Activated CD4-positive, CD25-positive, alpha-beta regulatory T cell treated with anti-CD3 and anti-CD28 coated beads, Interleukin-2, amount 50 U/mL, for 24 hours (primary cell): ENCODE data around the gene CROCC2.
A peak's percentile ranks its signal among the peaks of the same experiment; 100 is the strongest.

Experiments used
- ATAC-seq, 2 donors: fragments of 150-1000 bp; cut with Tn5 transposase; one replicate each; pipeline ENCODE4 v1.10.0; 2021; ENCODE audit warnings: mild to moderate bottlenecking in 1 of 2, moderate library complexity in 1 of 2

CROCC2 gene

DNA sequence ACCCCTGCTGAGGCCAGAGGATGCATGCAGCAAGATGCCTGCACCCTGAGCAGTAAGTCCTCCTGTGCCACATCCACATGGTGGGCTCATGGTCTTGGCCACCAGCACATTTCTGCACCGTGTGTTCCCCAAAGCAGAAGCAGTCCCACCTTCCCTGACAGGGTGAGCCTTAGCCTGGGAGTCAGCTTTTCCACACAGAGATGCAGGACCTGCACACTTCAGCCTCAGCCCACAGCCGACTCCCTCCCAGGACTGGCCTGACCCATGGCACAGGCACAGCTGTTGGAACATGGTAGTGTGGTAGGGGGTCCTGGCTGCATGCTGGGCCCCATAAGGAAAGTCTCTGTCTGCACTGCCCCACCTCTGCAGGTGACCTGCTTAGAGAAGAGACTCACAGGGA, 97.2 kb downstream of the CROCC2 start:
- no peak for ATAC-seq

DNA sequence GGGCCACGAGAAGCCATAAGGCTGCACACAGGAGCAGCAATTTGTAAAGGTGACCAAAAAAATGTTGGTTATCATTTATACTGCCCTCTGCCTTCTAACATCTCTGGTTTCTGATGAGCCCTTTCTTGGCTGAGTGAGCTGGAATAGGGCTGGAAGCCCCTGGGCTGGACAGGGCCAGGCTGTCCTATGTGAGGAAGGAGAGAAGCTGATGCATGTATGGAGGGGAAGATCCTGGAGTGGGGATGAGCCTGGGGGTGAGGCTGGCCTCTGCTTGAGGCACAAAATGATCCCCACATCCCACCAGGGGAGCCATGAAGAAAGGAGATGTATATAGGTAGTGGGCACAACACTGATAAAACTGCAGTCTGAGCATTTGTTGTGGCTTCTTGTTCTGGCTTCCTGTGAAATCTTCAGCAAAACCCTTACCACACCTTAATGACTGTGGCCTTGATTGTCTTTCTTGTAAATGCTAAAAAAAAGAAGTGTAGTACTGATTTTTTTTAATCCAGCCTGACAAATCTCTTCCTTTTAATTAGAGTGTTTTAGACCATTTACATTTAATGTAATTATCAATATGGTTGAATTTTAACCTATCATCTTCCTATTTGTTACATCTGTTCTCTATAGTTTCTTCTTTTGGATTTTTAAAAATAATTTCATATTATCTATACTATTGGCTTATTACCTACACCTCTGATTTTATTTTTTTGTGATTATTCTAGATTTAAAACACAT, 97.9 kb downstream of the CROCC2 start:
- ATAC-seq: no peak

DNA sequence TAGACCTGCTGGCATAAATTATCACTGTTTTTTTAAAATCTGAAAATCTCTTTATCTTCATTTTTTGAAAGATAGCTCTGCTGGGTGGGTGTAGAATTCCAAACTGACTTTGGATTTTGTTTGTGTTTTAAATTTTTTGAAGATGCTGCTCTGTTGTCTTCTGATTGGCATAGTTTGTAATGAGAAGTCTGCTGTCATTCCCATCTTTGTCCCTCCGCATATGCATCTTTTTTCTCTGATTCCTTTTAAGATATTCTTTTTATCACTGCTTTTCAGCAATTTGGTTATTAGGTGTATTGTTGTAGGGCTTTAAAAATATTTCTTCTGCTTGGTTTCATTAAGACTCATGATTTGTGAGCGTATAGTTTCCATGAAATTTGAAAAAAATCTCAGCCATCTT, 99.4 kb downstream of the CROCC2 start:
- no peak for ATAC-seq

DNA sequence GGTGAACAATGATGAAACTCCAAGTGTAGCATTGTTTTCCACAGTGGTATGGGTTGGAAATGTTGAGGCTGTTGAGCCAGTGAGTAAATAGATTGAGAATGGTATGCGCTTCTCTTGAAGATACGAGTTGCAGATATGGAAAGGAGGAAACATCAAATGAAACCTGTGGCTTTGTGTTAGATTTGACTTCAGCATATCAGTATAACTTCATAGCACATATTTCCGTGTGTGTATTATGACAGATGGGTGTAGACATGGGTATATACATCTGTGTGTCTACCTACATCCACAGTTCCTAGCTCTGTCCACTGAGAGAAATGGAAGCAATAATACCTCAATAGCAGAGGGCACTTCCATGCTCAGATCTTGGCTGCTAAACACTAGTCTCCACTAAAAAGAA, 100.3 kb downstream of the CROCC2 start:
- ATAC-seq: peak; percentile 41 to 57

DNA sequence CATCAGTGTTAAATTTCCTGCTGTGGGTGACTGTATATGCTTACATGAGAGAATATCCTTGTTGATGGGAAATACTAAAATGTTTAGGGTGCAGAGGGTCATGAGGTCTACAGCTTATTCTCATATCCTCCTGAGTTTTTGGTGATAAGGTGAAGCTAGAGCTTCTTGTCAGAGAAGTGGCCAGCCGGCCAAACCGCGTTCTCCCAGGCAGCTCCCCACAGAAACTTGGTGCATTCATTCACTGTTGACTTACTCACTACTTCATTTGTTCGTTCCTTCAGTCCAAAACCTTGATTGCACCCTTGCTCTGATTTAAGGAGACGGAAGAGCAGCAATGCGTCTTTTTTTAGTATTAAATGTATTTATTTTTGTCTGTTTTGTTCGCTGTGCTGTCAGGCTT, 101.0 kb downstream of the CROCC2 start:
- no peak for ATAC-seq

DNA sequence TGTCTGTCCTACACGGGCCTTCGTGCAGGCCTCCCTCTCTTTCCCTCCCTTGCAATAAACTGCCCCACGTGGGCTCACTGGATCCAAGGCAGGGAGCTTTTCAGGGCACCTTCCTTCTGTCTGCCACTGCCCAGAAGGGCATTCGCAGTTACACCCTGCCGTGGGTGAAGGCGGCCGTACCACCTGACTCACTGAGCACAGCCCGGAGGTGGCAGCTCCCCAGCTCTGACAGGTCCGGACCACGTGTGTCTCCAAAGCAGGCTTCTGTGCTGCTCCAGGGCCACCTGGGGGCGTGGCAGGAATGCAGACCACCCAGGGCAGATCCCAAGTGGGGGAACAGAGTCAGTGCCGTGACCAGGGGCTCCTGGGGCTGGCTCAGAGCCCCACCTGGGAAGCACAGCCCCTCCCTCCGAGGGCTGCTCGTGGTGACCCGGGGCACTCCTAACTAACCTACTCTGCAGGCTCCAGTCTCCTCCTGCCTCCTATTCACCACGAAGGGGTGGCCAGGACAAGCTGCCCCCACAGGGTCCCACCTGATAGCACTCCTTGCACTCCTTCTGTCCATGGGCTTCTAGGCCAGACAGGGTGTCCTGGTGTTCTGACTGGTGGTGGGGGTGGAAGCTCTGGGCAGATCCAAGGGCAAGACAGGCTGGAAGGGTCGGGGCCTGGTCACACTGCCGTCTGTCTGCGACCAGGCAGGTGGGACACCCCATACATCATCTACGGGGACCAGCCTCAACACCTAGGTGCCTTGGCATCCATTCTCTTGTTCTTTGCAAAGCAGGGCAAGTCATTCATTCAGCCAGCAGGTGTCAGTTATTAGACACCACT, 102.0 kb downstream of the CROCC2 start:
- ATAC-seq: no peak

DNA sequence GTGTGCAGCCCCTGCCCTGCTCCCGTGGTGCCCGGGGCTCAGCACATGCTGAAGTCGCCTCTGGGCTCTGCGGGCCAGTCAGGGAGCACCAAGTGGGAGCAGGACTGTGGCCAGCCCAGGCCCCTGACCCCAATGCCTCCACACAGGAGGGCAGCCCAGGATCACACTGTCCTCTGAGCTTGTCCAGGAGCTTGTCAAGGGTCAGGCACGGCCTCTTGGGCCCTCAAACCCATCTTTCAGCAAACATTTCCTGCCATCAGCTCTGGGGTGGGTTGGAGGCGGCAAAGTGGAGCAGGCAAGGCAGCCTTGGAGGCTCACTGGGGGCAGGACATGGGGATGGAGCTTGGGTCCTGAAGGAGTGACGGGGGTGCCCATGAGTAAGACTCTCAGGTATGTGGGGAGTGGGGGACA, 102.6 kb downstream of the CROCC2 start:
- ATAC-seq: no peak

DNA sequence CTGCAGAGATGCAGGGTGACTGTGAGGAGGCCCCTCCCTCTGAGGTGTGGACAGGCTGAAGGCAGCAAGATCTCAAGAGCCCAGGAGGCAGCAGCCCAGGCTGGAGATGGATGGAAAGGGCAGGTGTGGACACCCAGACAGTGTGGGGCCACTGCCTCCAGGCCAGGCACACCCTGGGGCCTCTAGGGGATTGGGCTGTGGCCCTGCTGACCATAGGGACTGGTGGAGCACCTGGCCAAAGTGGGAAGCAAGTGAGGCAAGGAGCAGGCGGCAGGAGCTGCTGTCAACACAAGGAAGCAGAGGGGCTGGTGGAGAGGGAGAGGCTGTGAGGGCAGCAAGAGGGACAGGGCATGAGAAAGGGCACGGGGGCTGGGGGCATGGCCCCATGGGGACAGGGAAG, 103.1 kb downstream of the CROCC2 start:
- ATAC-seq: no peak

DNA sequence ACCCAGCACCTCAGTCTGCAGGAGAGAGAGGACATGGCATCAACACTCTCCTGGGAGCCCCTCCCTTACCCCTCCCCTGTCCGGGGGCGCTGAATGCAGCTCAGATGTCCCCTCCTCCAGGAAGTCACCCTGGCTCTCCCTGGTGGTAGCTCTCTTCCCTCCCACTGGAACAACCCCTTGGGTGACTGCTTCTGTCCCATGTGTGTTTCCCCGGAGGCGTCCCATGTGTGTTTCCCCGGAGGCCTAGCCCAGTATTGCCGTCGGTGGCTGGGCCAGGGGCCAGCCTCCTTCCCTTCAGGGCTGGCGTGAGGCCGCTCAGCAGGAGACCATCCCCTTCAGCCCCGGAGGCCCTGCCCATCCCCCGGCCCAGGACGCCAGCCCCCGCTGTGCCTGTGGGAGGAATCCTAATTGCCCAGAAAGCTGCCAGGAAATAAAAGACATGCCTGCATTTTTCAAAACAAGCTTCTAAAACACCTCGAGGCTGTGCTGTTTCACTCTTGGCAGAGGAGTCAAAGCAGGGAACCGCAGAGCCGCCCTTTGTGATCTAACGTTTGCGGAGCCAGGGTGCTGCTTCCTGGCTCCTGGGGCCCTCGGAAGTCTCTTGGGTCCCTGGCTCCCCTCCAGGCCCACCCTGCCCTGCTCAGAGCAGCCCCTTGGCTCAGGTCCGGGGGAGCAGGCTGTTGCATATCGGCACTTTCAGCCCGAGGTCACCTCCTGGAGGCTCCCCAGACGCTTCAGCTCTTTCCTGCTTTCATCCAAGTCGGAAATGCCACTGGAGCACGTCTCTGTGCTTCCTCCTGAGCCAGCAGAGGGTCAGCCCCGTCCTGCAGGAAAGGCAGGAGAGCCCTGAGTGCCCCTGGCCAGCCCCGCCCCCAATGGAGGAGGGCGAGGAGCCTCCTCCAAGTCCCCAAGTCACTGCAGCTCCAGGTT, 103.7 kb downstream of the CROCC2 start:
- peak in 1 of 2 donors; percentile 41 for ATAC-seq

DNA sequence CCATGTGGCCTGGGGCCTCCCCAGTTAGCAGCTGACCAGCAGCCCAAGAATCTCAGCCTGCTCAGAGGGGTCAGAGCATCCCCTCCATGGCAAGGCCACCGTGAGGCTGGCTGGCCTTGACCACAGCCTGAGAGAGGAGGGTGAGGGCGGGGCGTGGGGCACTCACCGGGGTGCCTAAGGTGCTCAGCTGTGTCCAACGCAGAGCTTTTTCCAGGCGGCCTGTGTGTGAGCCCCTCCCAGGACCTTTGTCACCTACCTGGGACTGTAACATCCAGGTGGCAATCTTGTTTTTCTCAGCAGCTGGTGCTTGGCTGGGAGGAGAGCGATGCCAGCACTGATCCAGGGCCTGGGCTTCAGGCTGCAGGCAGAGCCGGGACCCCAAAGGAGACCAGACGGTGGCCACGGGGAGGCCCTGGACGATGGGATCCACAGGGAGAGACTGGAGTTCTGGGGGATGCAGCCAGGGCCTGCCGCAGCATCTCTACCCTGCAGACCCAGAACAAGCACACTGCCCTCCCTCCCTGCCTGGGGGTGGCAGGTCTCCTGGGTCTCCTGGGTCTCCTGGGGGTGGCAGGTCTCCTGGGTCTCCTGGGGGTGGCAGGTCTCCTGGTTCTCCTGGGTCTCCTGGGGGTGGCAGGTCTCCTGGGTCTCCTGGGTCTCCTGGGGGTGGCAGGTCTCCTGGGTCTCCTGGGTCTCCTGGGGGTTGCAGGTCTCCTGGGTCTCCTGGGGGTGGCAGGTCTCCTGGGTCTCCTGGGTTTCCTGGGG, 104.6 kb downstream of the CROCC2 start:
- no peak for ATAC-seq

DNA sequence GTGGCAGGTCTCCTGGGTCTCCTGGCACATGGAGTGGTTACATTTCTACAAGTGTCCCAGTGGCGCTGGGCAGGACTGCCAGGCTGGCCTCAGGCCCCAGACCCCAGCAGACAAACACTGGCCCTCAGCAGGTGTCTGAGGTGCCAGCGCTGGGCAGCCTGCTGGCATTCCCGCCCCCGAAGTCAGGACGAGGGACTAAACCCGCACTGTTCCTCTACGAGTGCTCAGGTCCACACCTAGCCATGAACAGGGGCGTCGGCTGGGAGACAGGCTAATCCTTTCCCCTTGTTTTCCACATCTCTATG, 105.1 kb downstream of the CROCC2 start:
- ATAC-seq: no peak

DNA sequence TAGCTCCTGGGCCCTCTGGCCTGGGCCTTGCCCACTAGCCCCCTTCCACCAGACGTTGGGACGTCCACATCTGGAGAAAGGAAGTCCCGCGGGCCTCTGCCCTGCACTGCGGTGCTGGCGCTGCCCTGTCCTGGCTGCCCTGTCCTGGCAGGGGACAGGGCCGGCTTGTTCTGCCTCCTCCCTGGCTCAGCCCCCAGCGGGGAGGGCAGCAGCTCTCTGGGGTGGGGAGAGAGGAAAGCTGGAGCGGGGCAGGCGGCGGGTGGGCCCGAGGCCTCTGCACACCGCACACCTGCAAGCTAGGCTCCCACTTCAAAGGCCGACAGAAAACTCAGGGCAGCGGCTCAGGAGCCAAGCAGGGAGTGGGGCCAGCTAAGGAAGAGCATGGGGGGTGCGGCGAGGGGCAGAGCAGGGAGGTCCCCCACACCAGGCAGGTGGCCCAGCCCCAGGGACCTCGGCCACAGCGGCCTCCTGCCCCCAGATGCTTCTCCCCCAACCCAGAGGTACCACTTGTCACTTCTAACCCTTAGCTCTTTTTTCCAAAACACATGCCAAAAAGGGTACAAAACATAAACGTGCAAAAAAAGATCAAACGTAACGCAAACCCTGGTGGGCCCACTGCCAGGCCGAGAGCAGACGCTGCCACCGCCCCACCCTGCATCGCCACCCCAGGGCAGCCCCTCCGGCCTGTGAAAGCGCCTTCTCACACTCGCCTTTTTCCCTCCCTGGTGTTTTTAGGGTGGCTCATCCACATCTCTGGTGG, 105.8 kb downstream of the CROCC2 start:
- ATAC-seq: no peak

DNA sequence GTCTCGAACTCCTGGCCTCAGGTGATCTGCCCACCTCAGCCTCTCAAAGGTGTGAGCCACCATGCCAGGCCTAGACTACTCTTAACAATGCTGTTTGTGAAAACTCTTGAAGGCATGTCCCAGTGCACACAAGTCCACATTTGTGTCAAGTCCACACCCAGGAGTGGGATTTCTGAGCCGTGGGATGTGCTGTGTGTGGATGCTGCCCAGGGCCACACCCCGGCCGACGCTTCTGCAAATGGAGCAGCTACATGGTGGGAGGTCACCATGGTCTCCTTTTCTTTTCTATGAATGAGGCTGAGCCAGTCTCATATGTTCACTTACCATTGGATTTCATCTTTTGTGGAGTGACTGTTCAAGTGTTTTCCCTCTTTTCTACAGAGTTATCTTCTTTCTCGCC, 108.1 kb downstream of the CROCC2 start:
- no peak for ATAC-seq

DNA sequence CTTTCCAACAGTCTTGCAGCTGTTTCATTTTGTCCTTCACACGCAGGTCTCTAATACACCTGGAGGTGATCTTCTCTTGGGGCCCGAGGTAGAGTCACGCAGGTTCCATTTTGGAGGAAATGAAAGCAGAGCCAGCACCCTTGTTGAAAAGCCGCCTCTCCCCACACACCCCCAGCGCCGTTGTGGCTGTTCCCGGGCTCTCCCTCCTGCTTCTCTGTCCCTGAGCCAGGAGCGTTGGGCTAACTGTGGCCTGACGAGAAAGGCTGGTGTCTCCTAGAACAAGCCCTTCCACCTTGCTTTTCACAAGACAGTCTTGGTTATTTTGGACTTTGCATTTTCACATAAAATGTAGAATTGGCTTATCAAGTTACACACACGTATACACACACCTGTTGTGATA, 108.6 kb downstream of the CROCC2 start:
- no peak for ATAC-seq

DNA sequence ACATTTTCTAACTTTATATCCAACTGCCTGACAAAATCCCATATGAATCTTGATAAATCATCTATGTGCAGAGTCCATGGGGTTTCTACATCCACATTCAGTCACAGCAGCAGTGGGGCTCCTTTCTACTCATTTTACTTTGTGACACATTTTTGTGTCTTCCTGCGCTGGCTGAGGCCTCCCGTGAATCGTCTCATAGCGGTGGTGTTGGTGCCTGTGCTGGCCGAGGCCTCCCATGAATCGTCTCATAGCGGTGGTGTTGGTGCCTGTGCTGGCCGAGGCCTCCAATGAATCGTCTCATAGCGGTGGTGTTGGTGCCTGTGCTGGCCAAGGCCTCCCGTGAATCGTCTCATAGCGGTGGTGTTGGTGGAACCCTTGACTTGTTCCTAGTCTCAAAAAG, 109.3 kb downstream of the CROCC2 start:
- no peak for ATAC-seq

DNA sequence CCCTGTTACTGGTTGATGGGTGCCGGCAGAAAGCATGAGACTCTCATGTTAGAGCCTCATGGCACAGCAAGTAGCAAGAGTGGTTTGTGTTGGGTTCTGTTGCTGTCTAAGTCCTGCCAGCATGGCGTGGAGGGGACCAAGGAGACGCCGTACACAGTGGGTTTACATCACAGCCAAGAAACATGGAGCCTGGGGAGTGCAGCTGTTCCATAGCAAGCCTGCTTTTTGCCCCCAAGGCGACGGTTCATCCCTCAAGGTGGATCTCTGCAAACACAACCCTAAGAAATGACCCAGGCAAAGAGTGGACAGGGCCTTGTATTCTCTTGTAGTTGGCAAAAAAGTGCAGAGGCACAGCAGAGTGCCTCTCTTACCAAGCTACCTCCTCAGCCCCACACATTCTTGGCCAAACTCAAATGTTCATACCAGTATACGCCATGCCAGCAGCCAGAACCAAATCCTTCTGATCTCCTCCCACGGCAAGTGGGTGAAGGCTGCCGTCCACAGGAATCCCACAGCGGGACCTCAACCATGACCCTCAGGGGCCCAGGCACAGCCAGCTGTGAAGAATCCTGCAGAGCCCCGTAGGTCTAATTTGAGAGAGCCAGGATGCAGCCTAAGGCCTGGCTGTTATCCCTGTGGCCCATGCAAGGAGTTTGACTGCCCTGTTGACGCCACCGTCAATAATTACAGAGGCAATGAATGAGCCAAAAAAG, 111.2 kb downstream of the CROCC2 start:
- no peak for ATAC-seq

DNA sequence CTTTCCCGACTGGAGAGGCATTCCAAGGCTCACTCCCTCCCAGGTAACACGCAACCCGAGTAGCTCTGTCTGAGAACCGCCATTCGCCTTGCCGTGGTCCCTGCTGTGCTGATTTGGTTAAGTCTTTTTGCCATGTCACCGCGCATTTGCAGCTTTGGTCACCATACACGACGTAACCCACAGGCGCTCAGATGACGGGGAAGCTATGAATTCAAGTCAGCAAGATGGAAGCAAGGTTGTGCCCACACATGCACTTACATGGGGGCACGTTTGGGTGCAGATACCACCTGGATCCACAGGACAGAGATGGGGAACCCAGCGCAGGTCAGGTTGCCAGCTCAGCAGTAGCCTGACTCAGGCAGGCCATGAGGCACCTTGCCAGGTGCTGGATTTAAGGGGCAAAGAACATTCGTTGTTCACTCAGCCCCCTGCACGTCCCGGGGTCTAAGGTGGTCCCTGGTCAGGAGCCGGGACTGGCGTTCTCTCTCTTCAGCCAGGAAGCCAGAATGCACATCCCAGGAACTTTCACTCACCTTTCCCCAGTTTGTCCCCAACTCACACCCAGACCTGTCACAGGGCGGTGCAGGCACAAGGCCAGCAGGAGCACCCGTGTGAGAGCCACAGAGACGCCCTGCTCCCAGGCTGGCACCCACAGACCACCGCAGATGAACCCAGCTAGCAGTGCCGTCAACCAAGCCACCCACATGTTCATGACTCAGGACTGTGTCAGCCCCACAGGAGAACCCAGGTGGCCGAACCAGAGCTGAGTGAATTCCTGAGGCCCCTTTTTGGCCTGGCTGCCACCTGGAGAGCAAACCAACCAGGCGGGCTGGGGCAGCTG, 112.1 kb downstream of the CROCC2 start:
- ATAC-seq: no peak

DNA sequence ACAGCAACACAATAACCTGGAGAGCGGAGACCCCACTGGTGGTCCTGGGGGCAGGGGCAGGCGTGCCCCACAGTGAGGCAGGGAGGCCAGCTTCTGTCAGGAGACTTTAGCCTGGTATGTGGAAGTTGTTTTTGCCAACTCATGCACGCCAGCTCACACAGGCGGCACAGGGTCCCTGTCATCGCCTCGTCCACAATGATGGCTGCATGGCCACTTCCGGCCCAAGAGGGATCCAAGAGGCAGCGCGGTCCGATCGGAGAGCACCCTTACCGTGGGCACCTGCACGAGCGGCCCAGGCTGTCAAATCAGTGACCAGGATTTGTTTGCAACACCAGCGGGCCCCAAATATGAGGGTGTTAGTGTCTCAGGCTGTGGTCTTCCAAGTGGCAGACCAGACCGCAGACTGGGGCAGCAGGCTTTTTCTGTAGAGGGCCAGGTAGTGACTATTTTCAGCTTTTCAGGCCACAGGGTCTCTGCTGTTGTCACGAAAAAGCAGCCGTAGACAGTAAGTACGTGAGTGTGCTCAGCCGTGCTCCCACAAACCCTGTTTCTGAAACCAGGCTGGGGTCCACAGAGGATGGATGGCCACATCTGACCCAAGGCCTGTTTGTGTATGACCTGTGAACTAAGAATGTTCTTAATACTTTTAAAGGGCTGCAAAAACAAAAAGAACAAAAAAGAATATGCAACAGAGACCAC, 113.5 kb downstream of the CROCC2 start:
- ATAC-seq: no peak

DNA sequence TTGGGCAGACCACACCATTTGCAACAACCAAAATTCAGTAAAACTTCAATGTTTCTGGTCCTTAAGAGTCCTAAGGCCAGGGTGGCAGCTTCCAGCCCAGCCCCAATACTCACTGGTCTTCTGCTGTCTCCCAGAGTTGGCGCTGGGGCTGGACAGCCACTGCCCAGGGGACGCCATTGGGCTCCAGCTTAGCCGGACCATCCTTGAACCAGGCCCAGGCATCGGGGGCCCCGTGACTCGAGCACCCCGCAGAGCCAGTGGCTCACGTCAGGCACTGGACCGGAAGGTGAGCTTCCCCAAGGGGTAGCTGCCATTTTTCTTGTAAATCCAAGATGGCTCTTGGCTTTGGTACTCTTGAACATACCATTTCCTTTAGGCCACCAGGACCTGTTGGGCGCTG, 114.1 kb downstream of the CROCC2 start:
- no peak for ATAC-seq
